GM21526 (cell line): ENCODE data around the gene RASAL2.

Experiments
- ATAC-seq: cut with Tn5 transposase; IDR thresholded peaks from one replicate; pipeline ENCODE4 v1.9.1; 2021; ENCODE audit warnings: moderate library complexity; ENCODE audit not compliant: unreplicated experiment, low FRiP score

The RASAL2 gene

DNA sequence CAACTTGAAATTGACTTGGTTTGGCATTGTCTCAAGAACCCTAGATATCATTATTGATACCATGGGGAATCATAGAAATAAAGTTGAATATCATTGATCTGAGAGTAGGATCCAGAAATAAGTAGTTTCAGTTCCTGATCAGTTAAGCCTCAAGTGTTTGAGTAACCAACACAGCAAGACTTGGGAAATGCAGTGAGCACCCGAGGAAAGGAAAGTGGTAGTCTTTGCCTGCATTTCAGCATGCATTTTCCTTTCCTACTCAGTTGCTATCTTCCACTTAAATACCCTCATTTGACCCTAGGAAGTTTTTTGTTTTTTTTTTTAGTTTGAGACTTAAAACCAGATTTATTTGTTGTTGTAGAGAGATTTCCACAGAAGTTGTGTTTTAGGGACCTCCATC lies 383.9 kb downstream of the RASAL2 start:
- no peak for ATAC-seq

GRCh38 chr1:178483251-178483957 lies 389.5 kb downstream of the RASAL2 start:
- no peak for ATAC-seq

- ATAC-seq = no peak
Measured at GRCh38 chr1:178484698-178485225, 390.9 kb downstream of the RASAL2 start.

GRCh38 chr1:178485541-178485981 lies 391.7 kb downstream of the RASAL2 start:
- no peak for ATAC-seq

DNA sequence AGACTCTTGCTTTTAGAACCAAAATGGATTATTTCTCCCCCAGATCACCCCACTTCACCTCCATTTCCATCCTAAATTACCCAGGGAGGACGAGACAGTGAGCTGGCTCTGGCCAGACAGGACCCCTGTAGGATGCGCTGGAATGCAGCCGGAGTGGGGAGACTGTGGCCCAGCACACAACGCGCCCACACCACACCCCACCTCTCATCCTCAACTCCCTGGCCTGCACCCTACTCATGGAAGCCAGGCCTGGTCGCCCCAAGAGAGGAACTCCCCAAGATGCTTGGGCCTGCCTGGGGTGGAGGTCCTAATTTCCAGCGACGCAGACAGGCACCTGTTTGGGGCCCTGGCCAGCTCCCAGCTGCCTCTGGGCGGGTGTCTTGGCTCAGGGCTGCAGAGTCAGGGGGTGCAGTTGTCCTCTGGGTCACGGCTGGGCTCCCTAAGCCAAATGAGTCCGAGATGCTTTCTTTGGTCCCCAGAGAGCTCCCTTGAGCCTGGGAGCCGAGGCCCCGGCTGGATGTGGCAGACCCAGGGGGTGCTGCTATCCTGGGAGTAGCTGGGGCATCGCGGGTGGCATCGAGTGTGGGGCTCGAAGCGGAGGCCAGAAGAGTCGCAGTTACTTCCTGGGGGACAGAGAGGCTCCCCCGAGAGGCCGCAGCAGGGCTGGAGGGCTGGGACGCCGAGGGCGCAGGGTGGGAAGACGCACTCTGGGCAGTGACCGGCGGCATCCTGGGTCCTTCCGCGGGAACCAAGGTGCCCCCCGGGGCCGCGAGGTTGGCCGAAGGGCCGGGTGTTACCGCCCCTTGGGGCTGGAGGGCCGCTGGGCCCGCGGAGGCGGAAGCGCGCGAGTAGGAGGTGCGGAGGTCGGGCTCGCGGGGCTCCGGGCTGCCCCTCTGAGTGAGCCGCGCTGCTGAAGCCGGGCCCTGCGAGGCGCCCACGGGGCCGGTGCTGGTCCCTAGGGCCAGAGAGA lies 392.5 kb downstream of the RASAL2 start:
- ATAC-seq = no peak

DNA sequence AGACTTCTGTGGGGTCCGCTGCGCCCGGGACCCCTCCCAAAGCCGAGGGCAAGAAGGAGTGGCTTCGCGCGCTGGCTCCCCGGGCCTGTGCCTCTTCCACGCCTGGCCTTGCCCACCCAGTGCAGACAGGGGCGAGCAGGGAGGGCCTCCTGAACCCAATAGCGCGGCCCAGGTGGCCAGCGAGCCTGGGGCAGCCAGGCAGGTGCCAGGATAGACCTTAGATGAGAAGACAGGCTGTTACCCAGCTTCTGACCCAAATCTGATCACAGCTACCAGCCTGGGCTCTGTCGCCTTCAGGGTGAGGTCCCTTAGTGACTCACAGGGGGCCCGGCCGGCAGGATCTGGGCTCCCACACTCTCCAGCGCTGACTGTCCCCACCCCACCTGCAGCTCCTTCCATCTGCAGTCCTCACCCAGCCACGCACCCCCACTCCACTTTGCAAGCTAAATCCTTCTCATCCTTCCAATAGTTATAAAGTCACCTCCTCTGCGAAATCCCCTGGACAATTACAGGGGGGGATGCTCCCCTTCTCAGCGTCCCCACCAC lies 393.2 kb downstream of the RASAL2 start:
- no peak for ATAC-seq

DNA sequence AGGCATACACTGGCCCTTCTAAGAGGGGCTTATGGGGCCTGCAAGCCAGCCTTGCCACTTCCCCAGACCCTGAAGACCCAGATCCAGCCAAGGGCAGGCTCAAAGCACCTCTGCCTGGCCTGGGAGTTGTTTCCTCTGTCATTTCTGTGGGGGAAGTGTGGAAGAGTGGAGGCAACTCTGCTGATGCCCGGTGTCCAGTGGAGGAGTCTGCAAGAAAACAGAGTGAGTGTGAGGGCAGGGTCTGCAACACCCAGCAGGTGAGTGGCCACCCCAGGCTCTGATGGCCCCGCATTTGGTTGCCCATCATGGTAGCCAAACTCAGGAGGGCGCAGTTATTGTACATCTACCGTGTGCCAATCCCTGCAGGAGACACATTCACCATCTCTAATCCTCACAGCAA lies 394.5 kb downstream of the RASAL2 start:
- no peak for ATAC-seq

GRCh38 chr1:178489399-178489798 lies 395.5 kb downstream of the RASAL2 start:
- ATAC-seq = no peak

DNA sequence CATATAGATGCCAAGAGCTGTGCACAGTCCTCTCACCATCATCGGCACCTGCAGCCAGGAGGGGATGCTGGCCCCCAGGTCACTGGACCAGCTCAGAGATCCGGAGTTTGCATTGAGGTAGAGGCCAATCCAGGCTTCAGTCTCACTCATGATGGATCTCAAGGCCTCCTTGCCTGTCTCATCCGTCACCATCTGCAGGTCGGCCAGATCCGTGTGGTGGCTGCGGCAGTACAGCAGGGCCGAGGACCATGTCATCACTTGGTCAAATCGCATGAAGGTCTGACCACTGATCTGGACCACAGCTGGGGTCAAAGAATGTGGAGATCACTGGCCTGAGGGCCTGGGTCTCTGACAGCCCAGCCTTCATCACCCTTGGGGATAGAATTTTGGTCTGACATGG lies 396.2 kb downstream of the RASAL2 start:
- ATAC-seq = no peak

- ATAC-seq = no peak
Measured at GRCh38 chr1:178490967-178491366, 397.1 kb downstream of the RASAL2 start.

- ATAC-seq = no peak
Measured at GRCh38 chr1:178491721-178492120, 397.8 kb downstream of the RASAL2 start.

DNA sequence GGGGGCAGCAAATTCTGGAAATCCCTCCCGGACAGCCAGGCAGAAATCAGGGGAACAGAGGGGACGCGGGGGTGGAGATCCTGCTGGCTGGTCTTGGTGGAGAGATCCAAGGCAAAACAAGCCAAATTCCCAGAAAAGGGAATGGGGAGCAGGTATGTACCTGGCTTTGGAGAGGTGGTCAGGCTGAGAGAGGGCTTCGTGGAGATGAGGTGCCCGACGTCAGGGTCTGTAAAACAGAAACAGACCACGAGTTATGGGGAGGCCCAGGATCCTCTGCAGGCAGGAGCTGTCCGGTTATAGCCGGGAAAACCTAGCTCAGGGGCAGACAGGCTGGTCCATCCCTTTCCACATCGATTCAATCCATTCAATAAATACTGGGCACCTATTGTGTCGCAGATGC lies 398.4 kb downstream of the RASAL2 start:
- ATAC-seq = no peak

DNA sequence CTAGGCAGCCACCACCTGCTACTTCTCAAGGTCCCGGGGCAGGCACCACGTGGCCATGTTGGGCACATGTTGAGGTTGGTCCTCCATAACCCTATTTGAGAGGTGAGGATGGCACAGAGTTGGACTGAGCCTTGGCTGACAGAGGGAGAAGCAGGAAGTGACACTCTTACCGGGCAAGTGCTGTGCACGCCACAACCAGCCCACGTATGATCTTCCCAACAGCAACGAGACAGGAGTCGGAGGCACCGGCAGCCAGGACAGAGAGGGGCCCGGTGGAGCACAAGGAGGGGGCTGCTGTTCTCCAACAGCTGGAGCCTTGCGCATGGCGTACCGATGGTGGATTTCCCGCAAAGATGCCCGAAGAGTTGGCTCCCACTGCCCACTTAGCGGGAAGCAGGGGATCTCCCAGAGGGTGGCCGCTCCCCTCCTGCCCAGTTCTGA lies 399.4 kb downstream of the RASAL2 start:
- ATAC-seq = no peak

DNA sequence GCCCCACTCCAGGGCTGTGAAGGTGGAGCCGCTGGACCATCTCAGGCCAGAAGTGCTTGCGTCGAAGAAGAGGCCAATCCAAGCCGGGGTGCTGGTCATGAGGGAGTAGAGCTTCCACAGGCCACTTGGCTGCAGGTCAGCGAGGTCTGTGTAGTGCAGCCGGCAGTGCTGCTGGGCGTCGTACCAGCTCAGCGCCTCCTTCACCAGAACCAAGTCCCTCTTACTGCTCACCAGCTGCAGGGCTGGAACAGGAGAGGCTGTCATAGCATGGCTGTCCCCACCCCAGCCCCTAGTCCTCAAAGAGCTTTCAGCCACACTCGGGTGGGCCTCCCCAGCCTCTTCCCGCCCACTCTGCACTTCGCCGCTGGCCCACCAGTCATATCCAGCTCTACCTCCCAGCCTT lies 400.7 kb downstream of the RASAL2 start:
- no peak for ATAC-seq

GRCh38 chr1:178495158-178495557 lies 401.3 kb downstream of the RASAL2 start:
- no peak for ATAC-seq

DNA sequence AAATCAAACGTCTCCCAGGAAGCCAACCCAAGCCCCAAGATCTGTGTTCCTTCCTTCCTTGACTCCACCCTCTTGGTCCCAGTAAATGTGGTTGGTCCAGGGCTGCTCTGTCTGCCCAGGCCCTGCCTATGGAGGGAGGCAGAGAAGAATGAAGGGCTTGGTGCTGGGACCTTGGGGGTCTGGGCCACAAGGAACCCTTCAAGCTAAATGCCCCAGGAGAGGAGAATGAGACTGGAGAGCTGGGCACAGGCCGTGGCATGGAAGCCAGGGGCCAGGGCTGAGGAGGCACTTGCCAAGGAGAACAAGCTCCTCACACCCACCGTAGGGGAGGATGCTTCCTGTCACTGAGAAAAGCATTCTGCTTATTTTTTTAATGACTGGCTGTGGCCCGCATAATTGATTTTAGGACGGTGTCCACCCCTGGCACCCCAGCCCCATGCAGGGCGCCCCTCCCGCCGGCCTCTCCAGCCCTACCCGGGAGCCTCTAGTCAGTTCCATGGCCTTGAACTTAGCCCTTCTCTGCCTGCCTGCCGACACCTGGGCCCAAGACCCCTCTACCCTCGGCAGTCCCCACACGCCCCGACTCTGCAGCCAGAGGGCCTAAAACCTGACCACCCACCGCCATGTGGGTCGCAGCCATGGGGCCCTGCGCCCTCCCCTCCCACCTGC lies 402.0 kb downstream of the RASAL2 start:
- no peak for ATAC-seq

DNA sequence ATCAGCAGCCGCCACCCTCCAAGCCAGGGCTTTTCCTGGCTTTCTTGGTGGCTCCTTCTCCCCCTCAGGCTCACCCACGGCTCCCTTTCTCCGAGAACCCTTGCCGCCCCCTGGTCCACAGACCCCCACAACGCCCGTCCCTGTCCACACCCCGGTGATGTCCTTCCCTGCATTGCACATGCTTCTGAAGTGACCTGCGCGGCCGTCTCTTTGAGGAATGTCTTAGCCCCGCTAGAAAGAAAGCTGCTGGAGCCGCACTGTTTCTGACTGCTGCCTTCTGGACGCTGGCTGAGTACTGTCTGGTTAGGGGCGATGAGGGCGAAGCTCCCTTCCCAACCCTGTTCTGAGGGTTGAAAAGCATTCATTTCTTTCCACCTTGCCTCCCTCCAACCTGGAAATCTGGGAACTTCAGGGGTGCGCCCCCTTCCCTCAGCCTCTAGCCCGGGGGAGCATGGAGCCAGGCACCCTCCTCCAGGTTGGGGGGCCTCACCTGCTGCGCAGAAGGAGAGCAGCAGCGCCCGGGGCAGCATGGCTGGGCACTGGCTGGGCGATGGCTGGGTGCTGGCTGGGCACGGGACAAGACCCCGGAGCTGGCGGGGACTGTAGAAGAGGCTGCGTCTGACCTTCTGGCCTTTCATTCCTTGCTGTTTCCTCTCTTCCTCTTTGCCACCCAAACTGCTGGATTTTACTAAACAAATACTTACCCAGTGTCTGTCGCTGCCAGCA lies 402.7 kb downstream of the RASAL2 start, which contains the start of gene CLEC20A:
Gene CLEC20A (minus strand): TSS at position 555 of the 726 bp plus-strand sequence. CDS start 25 bp downstream, at position 530.
- no peak for ATAC-seq

GRCh38 chr1:178497903-178498478 lies 404.1 kb downstream of the RASAL2 start:
- no peak for ATAC-seq

DNA sequence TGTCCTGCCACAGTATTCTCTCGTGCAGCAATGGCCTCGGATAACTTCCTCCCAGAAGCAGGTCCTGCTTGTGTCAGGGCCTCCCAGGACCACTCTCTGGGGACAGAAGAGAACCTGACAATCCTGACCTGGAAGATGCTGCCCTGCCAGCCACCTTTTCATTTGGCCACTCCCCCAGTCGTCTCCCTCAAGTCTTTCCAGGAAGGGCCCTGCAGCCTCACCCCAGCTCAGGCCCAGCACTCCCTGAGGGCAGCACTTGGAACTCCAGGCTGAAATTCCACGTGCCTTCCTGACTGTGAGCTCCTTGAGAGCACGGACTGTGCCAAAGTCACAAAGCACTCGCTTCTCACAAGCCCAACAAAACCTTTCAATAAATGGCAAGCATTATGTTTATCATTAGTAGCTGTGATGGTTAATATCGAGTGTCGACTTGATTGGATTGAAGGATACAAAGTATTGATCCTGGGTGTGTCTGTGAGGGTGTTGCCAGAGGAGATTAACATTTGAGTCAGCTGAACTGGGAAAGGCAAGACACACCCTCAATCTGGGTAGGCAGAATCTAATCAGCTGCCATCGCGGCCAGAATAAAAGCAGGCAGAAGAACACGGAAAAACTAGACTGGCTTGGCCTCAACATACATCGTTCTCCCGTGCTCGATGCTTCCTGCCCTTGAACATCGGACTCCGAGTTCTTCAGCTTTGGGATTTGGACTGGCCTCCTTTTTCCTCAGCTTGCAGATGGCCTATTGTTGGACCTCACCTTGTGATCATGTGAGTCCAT lies 405.2 kb downstream of the RASAL2 start:
- ATAC-seq = no peak
